GM10266 (cell line): ENCODE data around the gene TGFB1I1.
"Not testable (repeated sequence)": the region's sequence is repeated elsewhere in the genome, so short reads cannot be mapped to it uniquely, and the experiment has no call there.

Source experiments
- DNase-seq: peaks from one replicate; pipeline ENCODE4 v3.0.0; 2012; ENCODE audit errors: extremely low spot score
- TF ChIP-seq, protein P1 (sequence below): IDR thresholded peaks from 2 replicates; pipeline ENCODE4 v1.5.1; 2012; ENCODE audit warnings: mild to moderate bottlenecking, low read depth; ENCODE audit not compliant: control insufficient read depth, insufficient read depth; ENCODE audit errors: missing control alignments

Gene TGFB1I1

DNA sequence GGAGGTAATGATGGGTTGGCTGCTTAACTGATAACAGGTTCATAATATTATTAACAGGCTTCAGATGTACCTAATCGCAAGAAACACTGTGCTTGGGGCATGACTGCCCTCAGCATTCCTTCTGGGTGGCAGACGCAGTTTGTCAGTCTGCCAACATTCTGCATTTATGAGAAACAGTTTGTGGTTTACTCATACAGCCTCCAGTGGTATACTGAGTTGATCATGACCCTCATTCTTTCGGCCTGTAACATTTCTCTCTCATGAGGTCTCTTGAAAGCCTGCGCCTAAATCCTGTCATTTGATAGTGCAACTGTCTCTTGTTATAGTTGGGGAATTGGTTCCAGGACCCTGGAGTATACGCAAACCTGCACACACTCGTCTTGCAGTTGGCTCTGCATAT lies 41.2 kb downstream of the TGFB1I1 start:
- TF ChIP-seq, protein P1, sequence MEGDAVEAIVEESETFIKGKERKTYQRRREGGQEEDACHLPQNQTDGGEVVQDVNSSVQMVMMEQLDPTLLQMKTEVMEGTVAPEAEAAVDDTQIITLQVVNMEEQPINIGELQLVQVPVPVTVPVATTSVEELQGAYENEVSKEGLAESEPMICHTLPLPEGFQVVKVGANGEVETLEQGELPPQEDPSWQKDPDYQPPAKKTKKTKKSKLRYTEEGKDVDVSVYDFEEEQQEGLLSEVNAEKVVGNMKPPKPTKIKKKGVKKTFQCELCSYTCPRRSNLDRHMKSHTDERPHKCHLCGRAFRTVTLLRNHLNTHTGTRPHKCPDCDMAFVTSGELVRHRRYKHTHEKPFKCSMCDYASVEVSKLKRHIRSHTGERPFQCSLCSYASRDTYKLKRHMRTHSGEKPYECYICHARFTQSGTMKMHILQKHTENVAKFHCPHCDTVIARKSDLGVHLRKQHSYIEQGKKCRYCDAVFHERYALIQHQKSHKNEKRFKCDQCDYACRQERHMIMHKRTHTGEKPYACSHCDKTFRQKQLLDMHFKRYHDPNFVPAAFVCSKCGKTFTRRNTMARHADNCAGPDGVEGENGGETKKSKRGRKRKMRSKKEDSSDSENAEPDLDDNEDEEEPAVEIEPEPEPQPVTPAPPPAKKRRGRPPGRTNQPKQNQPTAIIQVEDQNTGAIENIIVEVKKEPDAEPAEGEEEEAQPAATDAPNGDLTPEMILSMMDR, result no peak
- DNase-seq, result no peak

DNA sequence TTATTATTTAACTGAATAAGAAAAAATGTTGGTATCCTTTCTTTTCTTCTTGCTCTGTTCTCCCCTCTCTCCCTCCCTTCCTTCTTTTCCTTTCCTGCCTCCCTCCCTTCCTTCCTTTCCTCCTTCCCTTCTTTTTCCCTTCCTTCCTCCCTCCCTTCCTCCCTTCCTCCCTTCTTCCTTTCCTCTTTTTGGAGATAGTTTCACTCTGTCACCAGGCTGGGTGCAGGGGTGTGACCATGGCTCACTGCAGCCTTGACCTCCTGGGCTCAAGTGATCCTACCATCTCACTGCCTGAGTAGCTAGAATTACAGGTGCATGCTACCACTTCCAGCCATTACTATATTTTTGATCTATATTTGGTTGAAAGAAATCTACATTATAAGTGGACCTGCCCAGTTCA lies 41.9 kb downstream of the TGFB1I1 start:
- TF ChIP-seq, protein P1, result no peak
- DNase-seq, result no peak

DNA sequence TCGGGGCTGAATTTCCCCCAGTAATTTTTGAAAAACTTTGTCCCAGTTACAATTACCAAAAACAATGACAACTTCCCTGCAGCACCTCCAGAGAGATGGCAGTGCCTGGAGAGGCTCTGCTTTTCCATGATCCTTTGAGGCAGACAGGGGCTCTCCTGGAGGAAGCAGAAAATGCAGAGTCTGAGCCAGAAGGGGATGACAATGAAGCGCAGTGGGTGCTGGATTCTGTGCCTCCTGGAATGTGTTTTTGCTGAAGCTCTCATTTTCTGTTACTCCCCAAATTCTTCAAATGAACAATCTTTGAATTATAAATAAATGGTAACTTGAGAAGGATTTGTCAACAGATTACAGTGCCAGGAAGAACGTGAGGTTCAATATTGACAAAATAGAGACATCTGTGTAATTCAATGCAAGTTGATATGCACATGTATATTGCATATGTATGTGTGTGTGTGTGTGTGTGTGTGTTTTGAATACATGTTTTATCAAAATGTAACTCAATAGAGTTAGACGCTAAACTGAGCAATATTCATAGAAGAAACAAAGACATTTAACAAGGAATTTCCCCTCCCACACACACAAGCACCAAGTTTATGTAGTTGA lies 45.9 kb downstream of the TGFB1I1 start:
- TF ChIP-seq, protein P1, result no peak
- no peak for DNase-seq

DNA sequence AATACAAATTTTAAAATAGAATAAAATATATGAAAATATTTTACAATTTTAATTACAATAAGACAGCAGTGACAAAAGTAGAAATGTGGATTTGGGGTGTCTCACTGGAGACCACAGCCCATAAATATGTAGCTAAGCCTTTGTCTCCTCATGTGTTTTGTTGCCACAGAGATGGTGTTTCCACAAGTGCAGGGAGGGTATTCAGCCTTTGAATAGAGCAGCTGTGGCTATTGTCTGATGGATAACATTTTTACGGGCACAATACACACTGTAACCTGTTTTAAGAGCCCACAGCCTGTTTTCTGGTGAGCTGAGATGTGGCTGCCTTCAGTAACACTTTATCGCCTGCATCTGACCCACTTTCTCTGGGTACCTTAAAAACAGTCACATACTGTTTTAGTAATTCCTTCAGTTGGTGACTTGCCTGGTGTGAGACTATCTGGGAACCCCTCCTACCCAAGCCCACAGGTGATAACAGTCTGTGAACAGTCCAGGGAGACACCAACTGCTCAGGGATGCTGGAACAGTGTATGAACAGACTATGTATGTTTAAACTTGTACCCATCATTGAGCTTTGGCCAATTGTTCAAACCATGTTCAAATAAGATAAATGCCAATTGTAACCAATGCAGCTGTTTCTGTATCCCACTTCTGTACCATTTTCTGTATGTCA lies 47.9 kb downstream of the TGFB1I1 start:
- TF ChIP-seq, protein P1, result no peak
- DNase-seq, result no peak

DNA sequence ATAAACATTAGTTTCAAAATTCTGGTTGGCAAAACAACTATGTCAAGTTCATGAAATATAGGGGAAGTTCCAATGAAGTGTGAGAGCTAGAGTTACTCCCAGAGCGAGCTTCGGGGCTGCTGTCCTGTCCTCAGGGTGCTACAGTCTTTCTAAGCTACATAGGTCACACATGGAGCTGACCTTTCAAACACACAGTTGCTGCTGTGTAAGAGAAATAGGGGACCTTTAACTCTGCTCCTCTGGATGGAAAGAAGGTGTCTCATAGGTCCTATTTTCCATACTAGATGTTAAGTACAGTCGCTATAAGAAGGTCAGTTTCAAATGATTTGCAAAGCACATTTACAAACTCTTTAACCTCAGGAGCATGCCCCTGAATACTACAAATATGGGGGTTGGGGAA lies 49.4 kb downstream of the TGFB1I1 start:
- TF ChIP-seq, protein P1, result no peak
- DNase-seq, result no peak

DNA sequence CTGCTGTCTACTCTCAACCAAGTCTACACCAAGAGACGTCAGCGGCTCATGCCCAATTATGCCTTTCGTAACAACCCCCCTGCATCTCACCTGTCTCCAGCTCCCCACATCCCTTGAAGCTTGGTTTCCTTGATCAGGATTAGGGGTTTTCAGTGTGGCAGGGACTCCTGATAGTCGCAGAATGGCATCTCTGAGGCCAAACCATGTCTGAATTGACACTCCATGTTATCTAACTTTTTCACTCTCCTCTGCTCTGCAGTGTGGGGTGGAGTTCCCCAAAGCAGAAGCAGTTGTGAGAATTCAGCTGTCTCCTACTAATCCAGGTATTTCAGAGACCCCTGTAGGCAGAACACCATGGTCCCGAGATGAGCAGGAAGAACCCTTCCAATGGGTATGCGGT lies 50.1 kb downstream of the TGFB1I1 start:
- no peak for DNase-seq
- TF ChIP-seq, protein P1, result no peak

DNA sequence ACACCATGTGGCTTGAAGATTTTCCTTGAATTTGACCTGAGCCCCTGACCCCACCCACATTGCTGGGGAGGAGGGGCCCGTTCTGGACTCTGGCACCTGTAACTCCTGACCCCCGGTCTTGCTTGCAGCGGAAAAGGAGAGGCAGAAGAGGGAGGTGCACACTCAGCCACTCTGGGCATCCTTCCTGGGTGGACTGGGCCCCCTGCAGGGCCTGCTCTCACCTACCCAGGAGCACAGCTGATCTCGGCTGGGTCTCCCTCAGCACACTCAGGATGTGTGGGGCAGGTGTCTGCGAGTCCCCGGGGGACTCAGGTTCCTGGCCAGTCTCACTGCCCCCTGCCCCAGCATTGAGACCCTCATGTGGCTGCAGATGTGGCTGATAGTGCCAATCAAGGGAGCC lies 51.8 kb downstream of the TGFB1I1 start:
- DNase-seq, result not testable (repeated sequence)
